ENCODE data around the gene STAC.
A peak's percentile ranks its signal among the peaks of the same experiment; 100 is the strongest.
"Not testable (repeated sequence)": the region's sequence is repeated elsewhere in the genome, so short reads cannot be mapped to it uniquely, and the experiment has no call there.

The STAC gene

GRCh38 chr3:36480911-36481648 lies 100.8 kb downstream of the STAC start:
- DNase-seq (ENCODE audit: low read depth, low spot score), result no peak

DNA sequence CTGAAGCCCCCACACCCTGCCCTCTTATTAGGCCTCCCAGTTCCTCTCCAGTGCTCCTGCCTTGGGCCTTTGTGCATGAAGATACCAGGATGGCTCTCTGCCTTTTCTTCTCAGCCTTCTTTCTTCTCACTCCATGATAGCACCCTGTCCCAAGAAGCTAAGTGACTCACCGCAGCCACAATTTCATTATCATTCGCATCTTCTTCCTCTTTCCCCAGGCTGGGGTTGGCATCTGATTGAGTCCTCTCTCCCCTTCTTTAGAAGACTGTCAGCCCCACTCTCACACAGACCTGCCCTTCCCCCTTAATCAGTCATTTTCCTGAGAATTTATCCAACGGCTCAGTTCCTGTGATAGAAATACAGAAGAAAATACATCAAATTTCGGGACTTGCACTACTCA lies 102.0 kb downstream of the STAC start:
- no peak for DNase-seq (ENCODE audit: low read depth, low spot score)

GRCh38 chr3:36482880-36483279 lies 102.6 kb downstream of the STAC start:
- no peak for DNase-seq (ENCODE audit: low read depth, low spot score)

DNA sequence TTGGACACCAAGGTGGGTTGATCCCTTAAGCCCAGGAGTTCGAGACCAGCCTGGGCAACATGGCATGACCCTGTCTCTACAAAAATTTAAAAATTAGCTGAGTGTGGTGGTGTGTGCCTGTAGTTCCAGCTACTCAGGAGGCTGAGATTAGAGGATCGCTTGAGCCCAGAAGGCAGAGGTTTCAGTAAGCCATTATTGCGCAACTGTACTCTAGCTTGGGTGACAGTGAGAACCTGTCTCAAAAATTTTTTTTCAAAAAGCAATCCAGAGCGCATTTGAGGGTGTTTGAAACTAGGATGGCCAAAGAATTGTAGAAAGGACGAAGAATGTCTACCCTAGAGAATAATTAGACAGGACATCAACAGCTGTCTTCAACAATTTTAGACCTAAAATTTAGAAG lies 103.4 kb downstream of the STAC start:
- DNase-seq (ENCODE audit: low read depth, low spot score), result no peak

GRCh38 chr3:36484386-36484785 lies 104.1 kb downstream of the STAC start:
- DNase-seq (ENCODE audit: low read depth, low spot score), result peak; percentile 38

DNA sequence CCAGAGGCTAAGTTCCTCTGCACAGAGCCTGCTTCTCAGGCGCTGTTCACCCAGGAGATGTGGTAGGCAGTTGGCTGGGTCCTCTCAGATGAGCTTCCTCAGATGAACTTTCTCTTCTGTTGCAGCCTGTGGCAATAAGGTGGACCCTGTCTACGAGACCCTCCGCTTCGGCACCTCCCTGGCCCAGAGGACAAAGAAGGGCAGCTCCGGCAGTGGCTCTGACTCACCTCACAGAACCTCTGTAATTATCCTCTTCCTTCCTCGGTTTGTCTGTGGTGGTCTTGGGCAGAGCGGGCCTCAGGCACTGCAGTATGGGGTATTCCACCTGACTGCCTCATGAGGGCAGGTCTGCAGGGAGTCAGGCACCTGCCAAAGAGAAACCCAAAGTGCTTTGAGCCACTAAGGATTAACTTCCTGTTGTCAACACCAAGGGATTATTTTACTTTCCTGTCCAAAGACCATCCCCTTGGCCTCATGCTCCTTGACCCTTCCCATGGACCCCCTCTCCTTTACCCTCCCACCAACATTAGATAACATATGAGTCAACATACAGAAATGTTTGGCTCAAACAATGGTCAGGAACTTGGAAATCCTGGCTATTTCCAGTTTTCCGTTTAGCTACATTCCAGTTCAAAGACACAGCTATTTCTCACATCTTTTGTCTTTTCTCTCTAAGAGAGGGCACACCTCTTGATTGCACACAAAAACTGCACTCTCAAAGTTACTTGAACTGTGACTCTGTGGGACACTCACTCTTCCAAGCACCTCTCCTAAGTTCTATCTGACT lies 105.9 kb downstream of the STAC start:
- no peak for DNase-seq (ENCODE audit: low read depth, low spot score)

GRCh38 chr3:36487616-36488015 lies 107.3 kb downstream of the STAC start:
- no peak for DNase-seq (ENCODE audit: low read depth, low spot score)

DNA sequence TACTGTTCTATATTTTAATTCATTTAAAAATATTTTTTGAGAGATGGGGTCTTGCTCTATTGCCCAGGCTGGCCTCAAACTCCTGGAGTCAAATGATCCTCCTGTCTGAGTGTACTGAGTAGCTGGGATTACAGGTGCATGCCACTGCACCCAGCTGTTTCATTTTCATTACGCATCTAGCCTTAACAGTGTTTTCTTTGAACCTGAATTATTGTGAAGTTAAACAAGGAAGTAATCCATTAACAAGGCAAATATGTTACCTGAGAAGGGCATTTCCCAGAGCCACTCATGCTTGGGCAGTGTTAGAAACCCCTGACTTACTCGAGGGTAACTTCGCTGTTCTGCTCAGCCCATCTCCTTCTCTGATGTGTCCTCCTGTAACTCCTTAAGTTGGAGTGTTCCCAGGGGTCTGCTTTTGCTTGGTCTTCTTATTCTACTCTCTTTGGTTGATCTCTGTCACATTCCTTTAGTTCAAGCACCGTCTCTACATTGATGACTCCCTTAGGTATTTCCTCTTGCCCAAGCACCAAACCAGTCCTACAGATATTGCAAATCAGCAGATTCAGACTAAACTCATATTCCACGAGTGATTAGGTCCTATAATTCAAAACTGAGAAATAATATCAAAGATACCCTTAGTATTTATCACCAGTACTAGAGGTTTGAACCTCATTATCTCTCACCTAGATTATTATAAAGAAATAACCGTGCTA lies 107.9 kb downstream of the STAC start:
- no peak for DNase-seq (ENCODE audit: low read depth, low spot score)

DNA sequence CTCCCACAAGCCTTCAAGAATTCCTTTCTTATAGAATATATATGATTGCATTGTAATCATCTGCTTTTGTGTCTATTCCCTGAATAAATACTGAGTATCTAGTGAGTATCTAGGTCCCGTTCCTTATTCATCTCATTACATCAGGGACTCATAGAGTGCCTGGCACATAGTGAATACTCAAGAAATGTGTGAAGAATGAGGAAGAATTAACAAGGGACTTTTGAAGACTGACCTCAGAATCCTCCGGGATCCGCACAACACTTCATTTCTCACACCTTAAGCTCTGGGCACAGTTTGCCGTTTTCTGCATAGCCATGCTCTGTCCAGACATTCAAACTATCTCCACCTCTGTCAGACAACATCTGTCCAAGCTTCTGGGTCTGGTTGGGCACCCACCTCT lies 108.8 kb downstream of the STAC start:
- no peak for DNase-seq (ENCODE audit: low read depth, low spot score)

DNA sequence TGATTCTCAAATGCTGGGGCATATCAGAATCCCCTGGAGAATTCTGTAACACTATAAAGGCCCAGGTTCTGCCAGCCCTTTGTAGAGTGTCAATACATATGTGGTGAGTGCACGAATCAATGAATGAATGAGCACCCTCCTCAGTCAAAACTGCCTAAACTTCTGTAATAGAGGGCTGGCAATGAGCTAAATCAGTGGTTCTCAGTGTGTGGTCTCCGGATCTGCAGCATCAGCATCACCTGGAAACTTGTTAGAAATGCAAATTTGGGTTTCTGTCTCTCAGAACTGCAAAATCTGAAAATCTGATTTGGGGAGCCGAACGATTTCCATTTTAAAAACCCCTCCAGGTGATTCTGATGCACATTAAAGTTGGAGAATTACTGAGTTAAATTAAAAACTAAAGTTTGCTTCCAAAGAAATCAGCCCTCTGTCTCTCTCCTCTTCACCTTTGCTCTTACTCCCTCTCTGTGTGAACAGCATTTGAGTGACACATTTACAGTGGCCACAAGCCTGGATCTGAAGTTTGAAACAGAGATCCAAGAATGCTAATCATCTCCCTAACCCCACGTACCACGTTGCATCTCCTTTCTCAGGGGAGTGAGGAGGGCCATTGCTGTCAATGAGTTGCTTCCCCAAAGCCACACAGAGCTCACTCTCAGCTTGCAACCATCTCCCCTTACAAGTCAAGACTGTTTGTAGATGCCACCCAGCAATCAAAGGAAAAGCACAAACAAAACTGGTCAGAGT lies 109.5 kb downstream of the STAC start:
- DNase-seq (ENCODE audit: low read depth, low spot score), result no peak

GRCh38 chr3:36493051-36493450 lies 112.7 kb downstream of the STAC start:
- DNase-seq (ENCODE audit: low read depth, low spot score), result no peak

DNA sequence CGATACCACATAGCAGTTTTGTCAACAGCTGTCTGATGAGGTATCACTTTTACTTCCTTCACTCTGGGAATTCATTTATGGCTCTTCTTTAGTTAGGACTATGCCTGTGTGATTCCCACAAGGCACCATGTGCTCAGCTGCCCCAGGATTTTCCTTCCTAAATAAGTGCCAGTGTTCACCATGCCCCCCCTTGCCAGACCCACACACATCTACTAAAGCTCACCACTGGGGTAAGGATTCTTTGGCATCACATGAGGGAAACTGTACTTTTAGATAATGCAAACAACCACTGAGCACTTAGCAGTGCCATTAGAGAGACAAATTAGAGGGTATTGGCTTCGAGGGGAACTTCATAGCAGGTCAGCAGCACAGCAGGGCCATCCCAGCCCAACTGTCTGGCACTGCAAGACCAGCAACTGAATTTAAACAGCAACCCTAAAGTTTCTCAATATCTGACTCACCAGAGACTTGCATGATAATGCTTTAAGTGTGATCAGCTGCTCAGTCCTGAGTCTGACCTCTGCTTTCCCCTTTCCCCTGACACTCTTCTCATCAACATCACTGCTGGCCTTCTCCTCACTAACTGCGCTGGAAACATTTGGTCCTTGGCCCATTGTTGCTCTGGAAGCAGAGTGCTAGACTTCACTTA lies 114.3 kb downstream of the STAC start:
- DNase-seq (ENCODE audit: low read depth, low spot score), result no peak

GRCh38 chr3:36496684-36497633 lies 116.7 kb downstream of the STAC start:
- DNase-seq (ENCODE audit: low read depth, low spot score), result no peak

DNA sequence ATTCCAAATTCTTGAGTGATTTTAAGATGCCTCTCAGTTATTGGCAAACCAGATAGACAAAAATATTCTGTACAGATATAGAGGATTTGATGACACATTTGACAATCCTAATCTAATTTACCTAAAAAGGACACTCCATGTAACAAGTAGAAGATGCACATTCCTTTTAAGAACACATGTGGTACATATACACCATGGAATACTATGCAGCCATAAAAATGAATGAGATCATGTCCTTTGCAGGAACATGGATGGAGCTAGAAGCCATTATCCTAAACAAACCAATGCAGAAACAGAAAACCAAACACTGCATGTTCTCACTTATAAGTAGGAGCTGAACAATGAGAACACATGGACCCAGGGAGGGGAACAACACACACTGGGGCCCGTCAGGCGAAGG lies 119.7 kb downstream of the STAC start:
- DNase-seq (ENCODE audit: low read depth, low spot score), result not testable (repeated sequence)

GRCh38 chr3:36501616-36502015 lies 121.3 kb downstream of the STAC start:
- no peak for DNase-seq (ENCODE audit: low read depth, low spot score)

- no peak for DNase-seq (ENCODE audit: low read depth, low spot score)
These were observed 125.1 kb downstream of the STAC start for GRCh38 chr3:36505393-36505792.

DNA sequence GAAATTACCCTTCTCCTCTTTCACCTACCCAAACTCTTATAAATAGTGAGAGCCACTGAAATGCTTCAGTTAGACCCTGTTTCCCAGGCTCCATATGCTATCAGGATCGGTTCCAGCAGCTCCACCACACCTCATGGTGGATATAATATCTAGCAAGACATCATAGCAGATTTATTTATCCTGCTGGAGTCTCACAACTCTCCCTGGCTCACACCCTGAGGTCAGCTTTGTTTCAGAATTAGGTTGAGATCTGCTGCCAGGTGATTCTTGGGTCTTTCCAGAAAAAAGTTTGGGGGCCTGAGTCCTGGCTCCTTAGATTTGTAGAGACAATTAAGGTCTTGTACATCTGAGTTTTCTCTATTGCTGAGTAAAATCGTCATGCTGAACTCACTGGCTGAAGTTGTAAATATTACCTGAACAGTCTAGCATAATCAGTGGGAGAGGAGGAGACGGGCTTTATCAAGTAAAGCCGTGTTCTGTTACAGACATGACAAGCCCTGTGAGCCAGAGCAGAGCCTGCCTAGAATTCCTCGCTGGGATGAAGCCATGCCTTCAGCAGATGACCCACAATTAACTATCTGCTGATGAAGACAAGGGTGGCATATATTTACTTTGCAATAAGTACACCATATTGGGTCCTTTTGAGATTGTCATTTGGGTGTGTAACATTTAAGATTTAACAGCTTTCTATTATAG lies 131.6 kb downstream of the STAC start:
- no peak for DNase-seq (ENCODE audit: low read depth, low spot score)

DNA sequence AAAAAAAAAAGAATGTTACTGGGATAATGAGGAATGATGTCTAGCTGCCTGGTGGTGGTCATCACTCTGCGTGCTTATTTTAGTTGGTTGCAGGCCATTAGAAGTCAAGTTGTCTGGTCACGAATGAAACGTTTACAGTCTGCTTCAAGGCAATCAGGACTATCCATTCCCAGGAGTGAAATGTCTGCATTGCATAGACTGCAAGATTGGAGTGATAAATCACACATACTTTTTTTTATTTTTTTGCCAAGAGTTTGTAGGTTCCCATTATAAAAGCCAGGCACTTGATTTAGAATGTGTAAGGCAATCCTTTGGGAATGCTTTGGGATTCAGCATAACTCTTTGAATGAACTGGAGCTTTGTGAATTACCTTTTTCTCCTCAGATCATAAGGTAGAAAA lies 132.3 kb downstream of the STAC start:
- DNase-seq (ENCODE audit: low read depth, low spot score), result no peak

GRCh38 chr3:36514171-36514570 lies 133.9 kb downstream of the STAC start:
- DNase-seq (ENCODE audit: low read depth, low spot score), result no peak

- no peak for DNase-seq (ENCODE audit: low read depth, low spot score)
These were observed 139.4 kb downstream of the STAC start for GRCh38 chr3:36519682-36520081.
